ENCODE measurements around the gene OLIG1. TPM values are rescaled to one million over a fixed set of nuclear protein-coding genes. Genes with fewer than 3 reads are reported as not detected.

OLIG1 gene
- total RNA-seq, 1 experiment from 2014 or later: not detected

- Histone ChIP-seq H3K27me3 (ENCODE audit: low read length) (peaks cover 43% of the 10 kb centered on the region), H3K4me1 (ENCODE audit: insufficient read depth, low read length) (peaks cover 12% of the 10 kb centered on the region), H3K4me2 (ENCODE audit: low read length) (no peak overlapping the region), H3K9me3 (ENCODE audit: low read length) (no peaks in the 10 kb centered on the region), H3K4me3 (ENCODE audit: low read length) (no peak overlapping the region), H3K27ac (ENCODE audit: low read length) (no peak overlapping the region), H3K79me2 (ENCODE audit: low read length) (no peaks in the 10 kb centered on the region), H3F3A (ENCODE audit: low read length, unreplicated experiment) (no peaks in the 10 kb centered on the region), H3K9me2 (replicated peaks; ENCODE audit: low read length) (no peaks in the 10 kb centered on the region), H3K36me3 (ENCODE audit: low read depth, low read length) (no peaks in the 10 kb centered on the region), H4K20me1 (ENCODE audit: low read length) (no peaks in the 10 kb centered on the region), H3K9ac (ENCODE audit: low read length) (no peak overlapping the region), H2AFZ (ENCODE audit: low read length) (no peak overlapping the region)
- DNase-seq: no peak
- TF ChIP-seq EZH2phosphoT487 (IDR thresholded peaks at IDR 0.05; ENCODE audit: borderline replicate concordance, low read length) (no peak), EZH2 (IDR thresholded peaks at IDR 0.05; ENCODE audit: low read length, unreplicated experiment) (no peak)
- TF ChIP-seq, protein P1, sequence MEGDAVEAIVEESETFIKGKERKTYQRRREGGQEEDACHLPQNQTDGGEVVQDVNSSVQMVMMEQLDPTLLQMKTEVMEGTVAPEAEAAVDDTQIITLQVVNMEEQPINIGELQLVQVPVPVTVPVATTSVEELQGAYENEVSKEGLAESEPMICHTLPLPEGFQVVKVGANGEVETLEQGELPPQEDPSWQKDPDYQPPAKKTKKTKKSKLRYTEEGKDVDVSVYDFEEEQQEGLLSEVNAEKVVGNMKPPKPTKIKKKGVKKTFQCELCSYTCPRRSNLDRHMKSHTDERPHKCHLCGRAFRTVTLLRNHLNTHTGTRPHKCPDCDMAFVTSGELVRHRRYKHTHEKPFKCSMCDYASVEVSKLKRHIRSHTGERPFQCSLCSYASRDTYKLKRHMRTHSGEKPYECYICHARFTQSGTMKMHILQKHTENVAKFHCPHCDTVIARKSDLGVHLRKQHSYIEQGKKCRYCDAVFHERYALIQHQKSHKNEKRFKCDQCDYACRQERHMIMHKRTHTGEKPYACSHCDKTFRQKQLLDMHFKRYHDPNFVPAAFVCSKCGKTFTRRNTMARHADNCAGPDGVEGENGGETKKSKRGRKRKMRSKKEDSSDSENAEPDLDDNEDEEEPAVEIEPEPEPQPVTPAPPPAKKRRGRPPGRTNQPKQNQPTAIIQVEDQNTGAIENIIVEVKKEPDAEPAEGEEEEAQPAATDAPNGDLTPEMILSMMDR (conservative IDR thresholded peaks at IDR 0.05; ENCODE audit: low read depth, low read length): no peak
- CTCF ChIA-PET: no interaction called here
- POLR2A ChIA-PET (ENCODE audit: unreplicated experiment): no interaction called here
- no TSS peak for BruUV-seq (replicated peaks)
- ATAC-seq: no peak
- intact Hi-C loops (cut with micrococcal nuclease): no loop called here
Observed at GRCh38 chr21:33046455-33046854, 23.5 kb upstream of the OLIG1 start.

- Histone ChIP-seq H3K4me2 (ENCODE audit: low read length) (no peak overlapping the region), H3K27me3 (ENCODE audit: low read length) (peaks cover 48% of the 10 kb centered on the region), H3K4me3 (ENCODE audit: low read length) (no peak overlapping the region), H3K9me3 (ENCODE audit: low read length) (no peaks in the 10 kb centered on the region), H3K79me2 (ENCODE audit: low read length) (no peaks in the 10 kb centered on the region), H4K20me1 (ENCODE audit: low read length) (no peaks in the 10 kb centered on the region), H3F3A (ENCODE audit: low read length, unreplicated experiment) (no peaks in the 10 kb centered on the region), H3K9ac (ENCODE audit: low read length) (no peak overlapping the region), H3K27ac (ENCODE audit: low read length) (no peak overlapping the region), H3K36me3 (ENCODE audit: low read depth, low read length) (no peaks in the 10 kb centered on the region), H2AFZ (ENCODE audit: low read length) (no peak overlapping the region), H3K9me2 (replicated peaks; ENCODE audit: low read length) (no peaks in the 10 kb centered on the region), H3K4me1 (ENCODE audit: insufficient read depth, low read length) (peaks cover 11% of the 10 kb centered on the region)
- DNase-seq: peak; percentile 59
- no peak for TF ChIP-seq EZH2 (IDR thresholded peaks at IDR 0.05; ENCODE audit: low read length, unreplicated experiment)
- TF ChIP-seq, protein P1 (conservative IDR thresholded peaks at IDR 0.05; ENCODE audit: low read depth, low read length): no peak
- no peak for TF ChIP-seq EZH2phosphoT487 (IDR thresholded peaks at IDR 0.05; ENCODE audit: borderline replicate concordance, low read length)
- ChIA-PET CTCF (no interaction called here), POLR2A (ENCODE audit: unreplicated experiment) (no interaction called here)
- ATAC-seq: peak; percentile 90
- intact Hi-C loops (cut with micrococcal nuclease): no loop called here
- no TSS peak for BruUV-seq (replicated peaks)
Observed at GRCh38 chr21:33047231-33047630, 22.7 kb upstream of the OLIG1 start.

- ChIA-PET CTCF (no interaction called here), POLR2A (ENCODE audit: unreplicated experiment) (no interaction called here)
- ATAC-seq (no peak), DNase-seq (no peak)
- no peaks in the 10 kb centered on the region for H3F3A ChIP-seq (ENCODE audit: low read length, unreplicated experiment)
- H3K36me3 ChIP-seq (ENCODE audit: low read depth, low read length): no peaks in the 10 kb centered on the region
- no TSS peak for BruUV-seq (replicated peaks)
- no peak overlapping the region for H3K4me2 ChIP-seq (ENCODE audit: low read length)
- H3K9me2 ChIP-seq (replicated peaks; ENCODE audit: low read length): no peaks in the 10 kb centered on the region
- H3K4me1 ChIP-seq (ENCODE audit: insufficient read depth, low read length): no peaks in the 10 kb centered on the region; the same call in 1 of the 2 replicates
- intact Hi-C loops (cut with micrococcal nuclease): no loop called here
- H3K9me3 ChIP-seq (ENCODE audit: low read length): no peaks in the 10 kb centered on the region
- H3K27me3 ChIP-seq (ENCODE audit: low read length): peaks cover 59% of the 10 kb centered on the region
- no peak overlapping the region for H3K4me3 ChIP-seq (ENCODE audit: low read length)
- no peak for TF ChIP-seq EZH2phosphoT487 (IDR thresholded peaks at IDR 0.05; ENCODE audit: borderline replicate concordance, low read length)
- TF ChIP-seq, protein P1 (conservative IDR thresholded peaks at IDR 0.05; ENCODE audit: low read depth, low read length): no peak
- TF ChIP-seq EZH2 (IDR thresholded peaks at IDR 0.05; ENCODE audit: low read length, unreplicated experiment): no peak
- H2AFZ ChIP-seq (ENCODE audit: low read length): no peak overlapping the region
- no peaks in the 10 kb centered on the region for H3K79me2 ChIP-seq (ENCODE audit: low read length)
- no peak overlapping the region for H3K27ac ChIP-seq (ENCODE audit: low read length)
- no peaks in the 10 kb centered on the region for H4K20me1 ChIP-seq (ENCODE audit: low read length)
- H3K9ac ChIP-seq (ENCODE audit: low read length): no peak overlapping the region
Observed at GRCh38 chr21:33051925-33052324, 18.0 kb upstream of the OLIG1 start.

Data from PC-3 (cell line).